ENCODE results near the gene RHOJ.
"Not testable (repeated sequence)": the region's sequence is repeated elsewhere in the genome, so short reads cannot be mapped to it uniquely, and the experiment has no call there.

The RHOJ gene

DNA sequence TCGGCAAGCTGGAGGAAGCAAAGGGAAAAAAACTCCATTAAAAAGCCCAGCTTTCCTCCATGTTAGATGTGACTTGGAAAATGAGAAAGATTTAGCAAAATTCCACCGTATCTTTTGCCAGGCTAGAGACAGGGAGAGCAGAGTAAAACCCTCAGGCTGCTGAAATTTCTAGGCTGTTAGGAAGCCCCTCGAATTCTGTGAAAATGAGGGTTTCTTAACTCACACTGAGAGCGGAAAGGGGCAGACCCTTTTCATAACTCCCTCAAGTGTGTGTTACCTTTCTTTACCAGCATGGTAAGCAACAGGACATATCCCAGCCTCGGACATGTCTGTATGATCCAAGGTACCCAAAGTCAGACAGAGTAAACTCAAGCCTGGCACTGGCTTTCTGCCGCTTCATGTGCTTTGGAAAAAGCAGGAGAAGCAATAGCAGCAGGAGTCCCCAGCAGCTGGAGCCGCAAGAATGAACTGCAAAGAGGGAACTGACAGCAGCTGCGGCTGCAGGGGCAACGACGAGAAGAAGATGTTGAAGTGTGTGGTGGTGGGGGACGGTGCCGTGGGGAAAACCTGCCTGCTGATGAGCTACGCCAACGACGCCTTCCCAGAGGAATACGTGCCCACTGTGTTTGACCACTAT lies at the start of gene RHOJ:
Gene RHOJ, plus strand, starts transcription at position 37 of the 637 bp plus-strand sequence. Its CDS starts 427 bp downstream, at position 464.
- DNase-seq (ENCODE audit: low read depth) = no peak

DNA sequence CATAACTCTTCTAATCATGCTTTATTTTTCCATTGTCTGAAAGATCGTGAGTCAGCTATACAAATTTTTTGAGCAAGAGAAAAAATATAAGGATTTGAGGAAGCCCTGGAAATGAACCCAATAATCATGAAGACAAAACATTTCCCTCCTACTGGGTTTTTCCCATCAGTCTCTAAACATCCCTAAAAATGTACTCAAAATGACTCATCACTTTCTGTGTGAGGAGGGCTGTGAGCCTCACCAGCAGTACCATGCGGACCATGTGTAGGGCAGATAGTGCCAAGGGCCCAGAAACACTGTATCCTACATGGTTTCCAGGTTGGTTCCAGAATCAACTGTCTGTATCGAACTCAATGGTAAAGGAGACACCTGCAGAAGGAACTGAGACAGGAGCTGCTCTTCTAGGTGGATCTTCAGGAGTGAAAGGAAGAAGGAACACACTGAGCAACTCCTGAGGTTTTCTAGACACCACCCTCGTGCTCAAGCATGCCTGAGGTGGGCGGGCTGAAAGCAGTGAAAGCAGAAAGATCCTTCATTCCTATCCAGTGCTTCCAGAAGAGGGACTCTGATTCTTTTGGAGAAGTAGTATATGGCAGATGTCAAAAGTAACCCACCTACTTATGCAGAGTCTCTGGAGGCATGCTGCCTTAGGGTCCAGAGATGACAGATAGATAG lies 48.6 kb upstream of the RHOJ start:
- no peak for DNase-seq (ENCODE audit: low read depth)

DNA sequence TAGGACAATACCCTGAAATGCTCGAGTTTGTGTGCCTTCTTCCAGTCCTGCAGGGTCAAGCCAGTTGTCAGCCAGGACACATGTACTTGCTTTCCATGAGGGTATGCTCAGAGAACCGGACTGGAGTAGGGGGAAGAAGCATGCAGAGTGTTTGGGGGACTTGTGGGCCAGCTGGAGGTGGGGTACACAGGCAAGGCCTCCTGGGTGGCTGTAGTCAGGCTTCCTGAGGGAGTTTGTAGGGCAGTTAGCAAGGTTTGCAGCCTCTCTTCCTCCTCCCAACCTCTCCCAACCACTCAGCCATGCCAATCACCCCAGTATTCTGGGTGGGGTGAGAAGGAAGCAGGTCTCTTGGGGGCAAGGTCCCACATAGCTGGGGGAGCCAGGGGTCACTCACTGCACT lies 47.0 kb upstream of the RHOJ start:
- DNase-seq (ENCODE audit: low read depth) = no peak

DNA sequence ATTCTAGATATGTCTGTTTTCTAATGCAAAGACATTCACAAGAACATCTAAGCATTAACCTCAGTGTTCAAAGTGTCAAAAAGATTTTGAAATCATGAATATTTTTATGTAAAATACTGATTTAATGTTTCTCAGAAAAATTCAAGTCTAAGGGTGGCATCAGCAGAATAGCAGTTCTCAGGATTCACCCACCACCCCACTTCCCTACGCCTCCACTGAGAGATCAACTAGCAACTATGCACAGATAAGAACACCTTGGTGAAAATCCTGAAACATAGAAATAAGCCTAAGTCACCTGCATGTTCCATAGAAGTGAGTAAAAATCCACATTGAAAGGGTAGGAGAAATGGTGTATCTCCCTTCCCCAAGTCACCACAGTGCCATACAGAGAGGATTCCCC lies 40.9 kb upstream of the RHOJ start:
- DNase-seq (ENCODE audit: low read depth) = no peak

DNA sequence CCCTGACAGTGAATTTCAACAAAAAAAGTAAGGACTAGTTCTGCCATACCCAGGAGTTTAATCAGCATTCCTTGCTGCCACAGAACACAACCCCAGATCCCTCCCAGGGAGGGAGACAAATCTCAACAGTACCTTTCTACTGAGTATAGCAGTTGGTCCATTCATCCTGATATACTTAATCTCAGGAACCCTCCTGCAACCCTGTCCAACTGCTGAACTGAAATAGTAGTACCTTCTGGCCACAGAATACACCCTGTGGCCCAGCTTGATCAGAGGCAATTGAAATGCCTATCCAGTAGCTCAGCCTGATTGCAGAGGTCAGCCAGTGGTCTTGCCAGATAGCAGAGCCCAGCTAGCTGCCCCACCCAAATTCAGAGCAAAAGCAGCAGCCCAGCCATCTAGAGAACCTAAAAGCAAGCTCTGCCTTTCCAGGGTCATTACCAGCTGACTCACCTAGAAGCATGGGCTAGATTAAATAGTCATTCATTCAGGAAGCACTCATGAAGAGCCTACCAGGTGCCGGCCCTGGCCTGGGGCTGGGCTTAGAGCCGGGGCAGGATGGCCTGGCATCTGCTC lies 40.0 kb upstream of the RHOJ start:
- DNase-seq (ENCODE audit: low read depth) = no peak

DNA sequence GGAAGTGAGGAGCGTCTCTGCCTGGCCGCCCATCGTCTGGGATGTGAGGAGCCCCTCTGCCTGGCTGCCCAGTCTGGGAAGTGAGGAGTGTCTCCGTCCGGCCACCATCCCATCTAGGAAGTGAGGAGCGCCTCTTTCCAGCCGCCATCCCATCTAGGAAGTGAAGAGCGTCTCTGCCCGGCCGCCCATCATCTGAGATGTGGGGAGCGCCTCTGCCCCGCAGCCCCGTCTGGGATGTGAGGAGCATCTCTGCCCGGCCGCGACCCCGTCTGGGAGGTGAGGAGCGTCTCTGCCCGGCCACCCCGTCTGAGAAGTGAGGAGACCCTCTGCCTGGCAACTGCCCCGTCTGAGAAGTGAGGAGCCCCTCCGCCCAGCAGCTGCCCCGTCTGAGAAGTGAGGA lies 39.0 kb upstream of the RHOJ start:
- DNase-seq (ENCODE audit: low read depth) = not testable (repeated sequence)

DNA sequence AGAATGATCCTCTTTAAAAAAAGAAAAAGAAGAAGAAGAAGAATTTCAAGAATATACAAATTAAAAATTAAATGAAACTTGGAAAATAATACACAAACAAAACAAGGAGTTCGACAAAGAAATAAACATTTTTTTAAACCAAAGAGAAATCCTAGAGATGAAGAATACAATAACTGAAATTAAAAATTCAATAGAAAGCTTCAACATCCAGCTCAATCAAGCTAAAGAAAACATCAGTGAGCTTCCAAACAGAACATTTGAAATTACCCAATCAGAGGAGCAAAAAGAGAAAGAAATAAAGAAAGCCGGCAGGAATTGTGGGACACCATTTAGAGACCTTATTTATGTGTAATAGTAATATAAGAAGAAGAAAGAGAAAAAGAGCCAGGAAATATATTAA lies 37.2 kb upstream of the RHOJ start:
- DNase-seq (ENCODE audit: low read depth) = no peak

DNA sequence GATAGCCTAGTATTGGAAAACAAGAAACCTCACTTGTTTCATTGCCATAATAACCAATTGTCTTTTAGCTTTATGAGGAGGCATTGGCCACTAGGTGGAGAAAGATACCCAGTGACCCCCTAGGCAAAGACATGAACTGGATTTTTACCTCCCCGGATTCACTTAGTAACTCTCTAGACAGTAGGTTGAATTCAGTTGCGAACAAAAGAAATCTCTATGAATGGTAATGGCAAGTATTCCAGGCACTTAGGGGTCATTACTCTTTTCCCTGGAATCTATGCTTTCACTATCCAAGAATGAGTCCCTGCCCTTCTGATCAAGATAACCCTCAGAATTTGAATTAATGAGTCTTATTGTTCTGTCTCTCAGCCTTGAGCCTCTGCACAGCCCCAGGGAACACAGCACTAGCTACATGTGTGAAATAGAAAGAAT lies 29.5 kb upstream of the RHOJ start:
- no peak for DNase-seq (ENCODE audit: low read depth)

DNA sequence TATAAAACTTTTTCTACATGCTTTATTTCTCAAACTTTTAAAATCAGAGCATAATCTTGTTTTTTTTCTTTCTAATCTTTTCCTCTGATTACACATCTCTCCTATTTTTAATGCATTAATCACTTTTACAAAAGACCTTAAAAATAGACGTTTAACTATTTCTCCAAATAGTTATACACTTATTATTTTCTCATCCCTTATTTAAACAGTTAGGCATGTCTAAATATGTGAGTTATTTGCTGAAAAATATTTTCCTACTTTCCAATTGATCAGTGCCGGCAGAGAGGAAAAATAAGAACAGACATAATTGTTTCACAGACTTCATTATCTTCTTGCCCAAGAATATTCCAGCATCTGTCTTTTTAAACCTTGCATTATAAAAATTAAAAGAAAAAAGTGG lies 28.7 kb upstream of the RHOJ start:
- DNase-seq (ENCODE audit: low read depth) = no peak

DNA sequence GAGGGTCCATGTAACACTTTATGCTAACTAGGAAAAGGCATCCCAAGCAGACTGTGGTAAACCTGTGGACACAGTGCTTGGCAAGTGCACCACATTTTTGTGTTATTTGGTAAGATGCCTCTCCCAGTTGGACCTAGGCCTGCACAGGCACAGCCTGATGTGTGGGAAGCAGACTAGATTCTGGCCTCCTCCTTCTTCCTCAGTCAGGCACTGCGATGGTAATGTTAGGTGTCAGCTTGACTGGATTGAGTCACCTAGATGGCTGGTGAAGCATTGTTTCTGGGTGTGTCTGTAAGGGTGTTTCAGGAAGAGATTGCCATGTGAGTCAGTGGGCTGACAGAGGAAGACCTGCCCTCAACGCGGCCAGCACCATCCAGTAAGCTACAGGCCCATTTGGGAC lies 25.3 kb upstream of the RHOJ start:
- no peak for DNase-seq (ENCODE audit: low read depth)

DNA sequence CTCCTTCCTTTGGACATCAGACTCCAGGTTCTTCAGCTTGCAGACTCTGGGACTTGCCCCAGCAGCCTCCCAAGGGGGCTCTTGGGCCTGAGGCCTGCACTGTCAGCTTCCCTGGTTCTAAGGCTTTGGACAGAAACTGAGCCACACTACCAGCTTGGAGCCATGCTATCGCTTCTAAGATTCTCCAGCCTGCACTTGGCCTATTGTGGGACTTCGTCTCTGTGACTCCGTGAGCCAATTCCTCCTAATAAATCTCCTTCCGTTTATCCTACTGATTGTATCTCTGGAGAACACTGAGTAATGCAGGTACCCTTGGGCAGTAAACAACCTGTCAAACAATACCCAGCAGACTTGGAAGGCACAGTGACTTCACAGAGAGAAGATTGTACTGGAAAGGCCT lies 24.9 kb upstream of the RHOJ start:
- no peak for DNase-seq (ENCODE audit: low read depth)

DNA sequence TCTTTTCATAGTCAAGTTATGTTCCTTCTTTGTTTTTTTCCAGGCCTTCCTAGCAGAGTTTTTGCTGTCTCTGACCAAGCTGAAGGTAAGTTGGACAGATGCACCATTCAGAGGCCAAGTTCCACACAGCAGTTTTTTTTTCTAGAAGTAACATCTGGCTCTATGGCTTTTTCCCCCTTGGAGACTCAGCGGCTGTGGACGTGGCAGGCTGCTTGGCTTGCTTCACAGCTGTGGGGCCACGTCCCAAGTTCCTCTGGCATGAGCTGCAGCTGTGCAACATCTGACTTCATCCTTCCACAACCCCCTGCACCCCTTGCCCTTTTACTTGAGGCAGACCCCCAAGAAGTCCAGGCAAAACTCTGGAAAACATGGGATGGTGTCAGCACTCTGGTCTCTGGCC lies 24.2 kb upstream of the RHOJ start:
- DNase-seq (ENCODE audit: low read depth) = no peak

DNA sequence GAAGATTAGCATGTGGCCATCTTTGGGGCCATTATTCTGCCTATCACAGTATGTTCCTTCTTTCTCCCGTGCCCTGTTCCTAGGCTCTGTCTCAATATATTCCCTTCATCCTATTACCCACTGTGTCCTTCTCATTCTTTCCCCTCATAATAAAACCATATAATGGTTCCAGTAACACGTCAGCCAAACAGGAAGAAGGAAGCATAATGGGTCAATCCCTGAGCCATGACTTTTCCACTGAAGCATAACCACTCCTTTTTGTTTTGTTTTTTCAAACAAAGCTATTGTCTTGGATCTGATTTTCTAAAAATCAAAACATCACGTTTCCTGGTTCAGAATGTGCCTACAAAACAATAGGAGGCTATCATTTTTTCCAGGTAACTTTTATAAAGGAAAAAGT lies 21.3 kb upstream of the RHOJ start:
- no peak for DNase-seq (ENCODE audit: low read depth)

DNA sequence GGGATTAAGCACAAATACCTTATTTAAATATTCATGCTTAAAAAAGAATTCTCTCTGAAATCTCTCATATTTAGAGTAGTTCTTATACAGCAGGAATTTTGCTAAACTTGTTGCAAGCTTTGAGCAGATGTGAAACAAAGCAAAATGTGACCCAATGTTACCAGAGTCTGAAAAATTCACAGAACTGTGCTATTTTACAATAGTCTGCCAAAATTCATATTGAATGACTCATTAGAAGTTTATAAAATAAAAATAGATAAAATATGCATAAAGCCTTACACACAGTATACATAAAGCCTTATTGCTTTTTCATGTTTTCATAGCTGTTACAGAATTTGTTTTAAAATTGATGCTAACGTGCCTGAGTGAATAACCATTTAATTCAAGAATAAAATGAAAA lies 17.8 kb upstream of the RHOJ start:
- DNase-seq (ENCODE audit: low read depth) = no peak

DNA sequence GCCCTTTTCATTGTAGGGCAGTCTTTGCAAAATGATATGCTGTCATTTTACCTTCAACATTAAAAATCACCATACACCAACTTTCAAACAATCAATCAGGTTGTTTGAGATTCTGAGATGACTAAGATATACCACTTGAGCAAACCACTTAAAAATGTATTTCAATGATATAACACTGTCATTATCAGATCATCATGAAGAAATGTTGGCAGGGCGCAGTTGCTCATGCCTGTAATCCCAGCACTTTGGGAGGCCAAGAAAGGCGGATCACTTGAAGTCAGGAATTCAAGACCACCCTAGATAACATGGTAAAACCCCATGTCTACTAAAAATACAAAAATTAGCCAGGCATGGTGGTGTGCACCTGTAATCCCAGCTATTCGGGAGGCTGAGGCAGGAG lies 13.0 kb upstream of the RHOJ start:
- no peak for DNase-seq (ENCODE audit: low read depth)

DNA sequence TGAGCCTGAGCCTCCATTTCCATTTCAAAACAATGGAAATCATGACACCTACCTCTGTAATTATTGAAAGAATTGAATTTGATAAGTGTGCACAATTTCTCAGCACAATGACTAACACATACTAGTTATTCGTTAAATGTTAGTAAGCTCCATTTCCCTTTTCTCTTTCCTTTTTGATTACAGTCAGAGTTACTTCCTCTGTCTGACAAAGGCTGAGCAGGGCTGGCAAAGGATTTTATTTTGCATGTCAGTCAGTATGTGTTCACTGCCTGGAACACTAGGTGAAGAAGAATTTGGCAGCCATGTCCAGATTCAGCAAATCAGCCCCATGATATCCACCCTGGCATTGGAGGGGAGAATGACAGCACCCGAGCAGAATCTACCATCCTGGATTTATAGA lies 12.2 kb upstream of the RHOJ start:
- DNase-seq (ENCODE audit: low read depth) = no peak

DNA sequence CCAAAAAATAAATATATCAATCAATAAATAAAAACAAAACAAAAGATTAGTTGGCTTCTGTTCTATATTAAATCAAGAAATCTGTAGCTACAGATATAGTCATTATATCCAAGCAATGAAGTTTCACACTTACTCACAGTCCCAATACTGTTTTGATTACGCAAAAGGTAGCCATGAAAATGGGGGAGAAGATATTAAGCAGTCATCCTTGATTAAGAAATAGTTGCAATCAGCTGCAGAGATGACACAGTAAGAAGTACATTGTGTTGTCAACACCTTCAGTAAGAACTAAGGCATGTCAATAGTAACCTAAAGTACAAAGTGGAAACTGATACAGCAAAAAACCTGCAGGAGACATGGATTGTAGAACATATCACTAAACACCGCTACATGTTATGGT lies 11.0 kb upstream of the RHOJ start:
- no peak for DNase-seq (ENCODE audit: low read depth)

DNA sequence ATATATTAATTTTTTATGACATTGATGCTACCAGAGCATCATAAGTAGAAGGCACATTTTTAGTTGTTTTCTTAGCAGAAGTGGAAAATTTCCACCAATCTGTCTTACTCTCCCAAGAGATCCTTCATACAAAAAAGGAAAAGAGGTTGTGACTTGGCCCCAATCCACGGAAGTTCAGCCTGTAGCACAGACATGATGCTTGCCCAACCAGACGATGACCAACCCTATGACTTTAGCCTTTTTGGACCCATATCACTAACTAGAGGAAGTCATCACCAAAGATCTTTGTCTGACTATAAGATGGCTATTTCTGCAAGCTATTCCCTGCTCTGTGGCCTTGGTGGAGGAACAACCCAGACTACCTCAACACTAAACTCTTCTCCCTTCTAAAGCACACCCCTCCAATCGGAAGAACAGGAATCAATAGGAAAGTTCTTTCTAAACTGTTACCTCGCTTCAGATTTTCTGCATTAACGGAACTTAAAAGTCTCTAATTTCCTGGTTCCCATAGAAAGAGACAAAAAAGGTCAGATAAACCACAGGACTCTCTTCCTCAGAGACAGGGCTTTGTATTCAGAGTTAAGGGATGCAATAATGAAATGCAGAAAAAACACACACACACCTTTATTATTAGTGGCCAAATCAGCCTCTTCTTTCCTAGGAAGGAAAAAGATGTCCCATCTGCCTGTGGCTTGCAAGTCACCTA lies 4.1 kb upstream of the RHOJ start:
- DNase-seq (ENCODE audit: low read depth) = no peak

DNA sequence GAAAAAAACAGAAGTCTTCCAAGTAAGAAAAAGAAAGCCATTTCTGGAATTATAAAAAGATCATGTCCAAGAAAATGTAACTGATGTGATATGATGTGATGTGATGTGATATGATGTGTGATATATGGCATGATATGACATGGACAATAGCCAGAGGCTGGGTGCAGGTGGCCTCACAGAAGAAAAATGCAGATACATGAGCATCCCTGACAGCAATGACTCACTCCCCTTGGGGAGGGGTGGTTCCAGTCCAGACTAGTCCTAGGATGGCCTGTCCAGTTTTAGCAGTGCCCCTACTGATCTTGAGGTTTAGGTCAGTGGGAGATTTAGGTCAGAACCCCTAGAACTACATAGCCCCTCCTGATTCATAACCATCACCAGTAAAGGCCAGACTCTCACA lies 3.5 kb upstream of the RHOJ start:
- no peak for DNase-seq (ENCODE audit: low read depth)

DNA sequence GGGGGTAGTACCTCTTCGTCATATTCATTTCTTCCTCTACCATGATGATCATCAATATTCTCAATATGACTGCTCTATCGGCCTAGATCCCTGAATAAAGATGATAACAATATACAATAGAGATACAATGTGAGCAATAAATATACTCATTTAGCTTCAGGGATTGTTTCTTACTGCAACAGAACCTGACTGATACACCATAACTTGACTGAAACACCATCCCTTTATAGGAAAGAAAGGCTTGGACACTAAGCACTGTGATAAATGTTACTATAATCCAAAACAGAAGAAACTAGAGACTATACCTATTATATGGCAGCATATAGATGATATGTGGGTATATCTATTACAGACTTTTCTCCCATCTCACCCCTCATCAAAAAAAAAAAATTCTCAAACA lies 1.2 kb upstream of the RHOJ start:
- no peak for DNase-seq (ENCODE audit: low read depth)

DNA sequence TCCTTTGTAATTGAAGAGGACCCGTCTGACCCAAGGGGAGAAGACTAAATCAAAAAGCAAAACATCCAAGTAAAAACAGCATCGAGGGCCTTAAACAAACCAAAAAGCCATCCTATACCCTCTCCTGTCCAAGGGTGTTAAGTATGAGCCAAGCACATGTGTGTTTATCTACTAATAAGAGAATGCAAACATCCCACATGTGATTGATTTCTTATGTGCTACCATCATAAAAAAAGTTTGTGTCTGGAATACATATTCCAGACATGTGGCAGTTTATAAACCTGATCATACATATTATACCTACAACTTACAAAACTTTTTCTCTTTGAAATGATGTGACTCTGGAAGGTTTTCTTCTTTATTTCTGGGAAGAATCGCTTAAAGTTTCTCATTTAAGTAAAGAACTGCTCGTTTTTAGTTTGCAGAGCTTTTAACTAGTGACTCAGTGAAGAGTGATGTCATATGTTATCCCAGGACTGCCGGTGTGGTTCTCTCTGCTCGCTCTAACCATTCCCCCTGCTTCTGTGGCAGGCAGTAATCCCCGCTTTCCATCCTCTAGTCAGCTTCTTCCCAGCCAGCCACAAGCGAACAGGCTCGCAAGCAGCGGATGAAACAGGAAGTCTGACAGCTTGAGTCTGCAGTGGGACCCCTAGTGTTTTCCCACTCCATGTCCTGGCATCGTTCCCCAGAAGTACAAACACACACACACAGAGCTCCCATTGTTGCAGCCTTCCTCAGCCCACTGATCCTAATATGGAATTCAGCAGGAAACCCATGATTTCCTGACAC lies 431 bp upstream of the RHOJ start:
- DNase-seq (ENCODE audit: low read depth) = no peak

DNA sequence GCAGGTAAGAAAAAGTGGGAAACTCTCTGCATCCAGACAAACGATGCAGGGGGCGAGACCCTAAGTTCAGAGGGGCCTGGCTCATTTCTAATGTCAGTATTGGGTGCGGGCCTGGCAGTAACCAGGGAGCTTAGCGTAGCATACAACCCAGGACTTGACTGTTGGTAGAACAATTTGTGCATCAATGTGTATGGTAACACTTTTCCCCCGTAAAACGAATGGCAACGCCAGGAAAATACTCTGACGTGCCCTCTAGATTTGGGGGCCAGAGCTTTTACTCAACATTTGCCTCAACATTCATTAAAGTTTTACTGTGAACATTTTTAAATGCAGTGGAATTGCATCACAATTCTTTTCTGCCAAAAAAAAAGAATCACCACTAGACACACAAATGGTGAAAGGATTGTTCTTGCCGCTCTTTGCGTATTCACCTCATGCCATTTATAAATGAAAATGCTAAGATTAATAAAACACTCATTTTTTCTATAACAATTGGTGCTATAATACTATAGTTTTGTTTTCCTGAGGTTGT lies 867 bp downstream of the RHOJ start:
- DNase-seq (ENCODE audit: low read depth) = no peak

All from activated T-helper 9 cell treated with anti-CD3 and anti-CD28 coated beads, Interleukin-2, amount 50 U/mL, for 16 hours (primary cell).